Rectal smooth muscle tissue (tissue), 1 donor: ENCODE results near the gene UNC50.

Experiments used
- H3K27ac ChIP-seq: one replicate; pipeline ENCODE4 v1.7.0; 2013; ENCODE audit warnings: low read depth, low read length, inconsistent platforms
- H3K27me3 ChIP-seq: one replicate; pipeline ENCODE4 v1.7.0; 2013; ENCODE audit warnings: low read length; ENCODE audit not compliant: control insufficient read depth, insufficient read depth
- H3K36me3 ChIP-seq: one replicate; pipeline ENCODE4 v1.7.0; 2013; ENCODE audit warnings: low read length; ENCODE audit not compliant: control insufficient read depth, insufficient read depth
- H3K4me1 ChIP-seq: one replicate; pipeline ENCODE4 v1.7.0; 2013; ENCODE audit warnings: low read length; ENCODE audit not compliant: control insufficient read depth, insufficient read depth
- H3K4me3 ChIP-seq: one replicate; pipeline ENCODE4 v1.7.0; 2013; ENCODE audit warnings: low read length
- H3K9ac ChIP-seq: one replicate; pipeline ENCODE4 v1.7.0; 2013; ENCODE audit warnings: low read length

UNC50 gene

DNA sequence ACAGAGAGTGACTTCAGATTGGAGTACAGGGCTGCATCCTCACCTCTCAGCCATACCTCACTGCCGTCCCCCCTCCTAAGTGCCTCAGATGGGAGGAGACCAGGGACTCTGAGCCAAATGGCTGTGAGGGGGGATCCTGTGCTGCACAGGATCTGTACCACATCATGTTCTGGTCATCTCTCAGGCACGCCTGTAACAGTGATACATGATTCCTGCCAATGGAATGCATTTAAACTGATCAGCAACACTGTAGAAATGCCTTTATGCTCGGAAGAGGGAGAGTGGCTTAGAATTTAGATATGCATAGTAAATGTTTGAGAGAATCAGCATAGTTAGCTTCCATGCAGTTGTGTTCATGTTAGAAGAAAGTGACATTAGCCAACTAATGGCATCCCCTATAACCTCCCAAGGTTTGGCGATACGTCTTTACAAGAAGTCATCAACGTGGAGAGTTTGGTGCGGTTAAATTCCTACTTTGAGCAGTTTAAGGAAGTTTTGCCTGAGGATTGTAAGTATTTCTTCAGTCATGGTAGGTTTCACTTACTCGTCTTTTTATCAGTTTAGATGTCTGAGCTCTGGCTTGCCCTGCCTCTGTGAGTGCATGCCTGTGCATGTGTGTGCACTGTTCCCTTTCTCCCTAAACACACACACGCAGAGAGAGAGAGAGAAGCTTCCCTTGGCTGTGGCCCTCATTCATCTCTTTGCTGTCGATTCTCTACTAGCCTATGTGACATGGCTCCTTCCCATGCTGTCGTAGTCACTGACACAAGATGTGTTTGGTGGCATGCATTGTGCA, 40.0 kb upstream of the UNC50 start:
- peaks cover 2% of the 10 kb centered on the region for H3K27me3 ChIP-seq
- no peak overlapping the region for H3K4me3 ChIP-seq
- no peak overlapping the region for H3K27ac ChIP-seq
- no peak overlapping the region for H3K9ac ChIP-seq
- no peaks in the 10 kb centered on the region for H3K4me1 ChIP-seq
- peaks cover 47% of the 10 kb centered on the region for H3K36me3 ChIP-seq

DNA sequence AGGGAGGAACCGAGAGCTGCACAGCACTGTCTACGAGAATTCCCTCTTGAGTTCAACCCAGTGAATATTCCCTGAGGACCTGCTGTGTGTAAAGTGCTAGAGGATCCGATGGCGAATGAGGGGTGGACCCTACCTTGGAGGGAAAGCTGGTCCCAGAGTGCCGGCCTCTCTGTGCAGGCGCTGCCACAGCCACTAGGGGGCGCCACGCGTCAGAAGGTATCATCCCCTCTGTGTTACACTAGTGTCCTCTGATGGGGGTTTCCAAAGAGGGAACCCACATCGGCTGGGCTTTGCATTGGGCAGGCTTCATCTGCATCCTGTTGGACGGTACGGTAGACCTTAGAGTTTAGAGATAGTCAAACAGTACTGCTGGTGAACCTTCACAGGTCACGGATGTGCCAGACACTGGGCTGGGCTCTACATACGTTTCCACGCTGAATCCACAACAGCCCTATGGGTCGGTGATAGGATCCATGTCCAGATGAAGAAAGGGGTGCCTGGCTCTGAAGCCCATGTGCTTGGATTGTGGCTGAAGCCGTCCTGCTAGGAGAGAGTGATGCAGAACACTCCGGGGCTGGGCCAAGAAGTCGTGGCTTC, 39.1 kb upstream of the UNC50 start:
- H3K4me3 ChIP-seq, result no peak overlapping the region
- no peak overlapping the region for H3K9ac ChIP-seq
- peaks cover 50% of the 10 kb centered on the region for H3K36me3 ChIP-seq

GRCh38 chr2:98569915-98570314, 38.5 kb upstream of the UNC50 start:
- no peak overlapping the region for H3K4me3 ChIP-seq
- peaks cover 2% of the 10 kb centered on the region for H3K27me3 ChIP-seq
- H3K9ac ChIP-seq, result no peak overlapping the region
- H3K27ac ChIP-seq, result no peak overlapping the region
- H3K4me1 ChIP-seq, result no peaks in the 10 kb centered on the region
- H3K36me3 ChIP-seq, result peaks cover 54% of the 10 kb centered on the region

More for the DNA sequence above, 39.1 kb upstream of the UNC50 start:
- Histone ChIP-seq H3K27ac (no peak overlapping the region), H3K27me3 (peaks cover 2% of the 10 kb centered on the region), H3K4me1 (no peaks in the 10 kb centered on the region)

DNA sequence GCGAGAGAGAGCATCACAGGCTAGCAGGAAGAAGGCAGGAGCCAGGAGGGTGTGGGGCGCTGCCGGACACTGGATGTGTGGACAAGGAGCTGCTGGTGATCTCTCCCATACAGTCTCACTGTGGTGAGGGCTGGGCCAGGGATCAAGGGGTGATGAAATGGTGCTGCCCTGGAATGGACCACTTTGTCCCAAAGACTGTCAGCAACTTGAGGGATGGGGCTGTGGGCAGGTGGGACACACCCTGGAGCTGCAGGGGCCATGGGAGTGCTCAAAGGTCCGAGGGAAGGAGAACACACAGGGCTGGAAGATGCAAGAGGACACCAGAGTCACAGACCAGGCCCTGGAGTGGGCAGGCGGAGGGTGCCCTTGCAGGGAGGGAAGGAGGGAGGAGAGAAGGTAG, 38.0 kb upstream of the UNC50 start:
- Histone ChIP-seq H3K36me3 (peaks cover 54% of the 10 kb centered on the region), H3K27ac (no peak overlapping the region), H3K9ac (no peak overlapping the region), H3K4me3 (no peak overlapping the region), H3K4me1 (no peaks in the 10 kb centered on the region), H3K27me3 (peaks cover 2% of the 10 kb centered on the region)

DNA sequence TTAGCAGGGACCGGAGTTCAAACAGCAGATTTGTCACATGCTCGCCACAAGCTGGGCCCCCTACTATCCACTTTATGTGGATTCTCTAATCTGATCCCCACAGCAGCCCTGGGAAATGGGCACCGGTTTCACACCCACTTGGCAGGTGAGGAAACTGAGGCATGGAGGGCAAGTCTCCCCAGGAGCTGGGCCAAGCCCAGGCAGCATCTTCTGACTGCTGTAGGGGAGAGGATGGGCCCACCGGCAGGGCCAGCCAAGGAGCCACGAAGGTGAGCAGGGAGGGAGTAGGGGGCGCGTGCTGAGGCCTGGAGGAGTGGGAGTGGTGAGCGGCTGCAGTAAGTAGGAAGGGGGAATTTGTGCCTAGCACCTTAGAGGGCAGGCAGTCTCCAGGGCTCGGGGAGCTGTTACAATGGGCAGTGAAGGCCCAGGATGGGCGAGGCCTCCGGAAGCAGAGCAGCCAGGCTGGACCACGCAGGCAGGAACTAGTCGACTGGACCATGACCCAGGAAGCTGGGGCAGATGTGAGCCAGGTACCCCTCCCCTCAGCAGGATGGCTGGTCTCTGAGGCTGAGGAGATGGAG, 37.2 kb upstream of the UNC50 start:
- H3K27ac ChIP-seq, result no peak overlapping the region
- no peak overlapping the region for H3K9ac ChIP-seq
- peaks cover 2% of the 10 kb centered on the region for H3K27me3 ChIP-seq
- H3K36me3 ChIP-seq, result peaks cover 53% of the 10 kb centered on the region
- H3K4me1 ChIP-seq, result no peaks in the 10 kb centered on the region
- no peak overlapping the region for H3K4me3 ChIP-seq

- Histone ChIP-seq H3K4me3 (no peak overlapping the region), H3K36me3 (peaks cover 49% of the 10 kb centered on the region), H3K4me1 (no peaks in the 10 kb centered on the region), H3K27me3 (peaks cover 2% of the 10 kb centered on the region), H3K27ac (no peak overlapping the region), H3K9ac (no peak overlapping the region)
Observed at GRCh38 chr2:98571796-98572195, 36.6 kb upstream of the UNC50 start.

DNA sequence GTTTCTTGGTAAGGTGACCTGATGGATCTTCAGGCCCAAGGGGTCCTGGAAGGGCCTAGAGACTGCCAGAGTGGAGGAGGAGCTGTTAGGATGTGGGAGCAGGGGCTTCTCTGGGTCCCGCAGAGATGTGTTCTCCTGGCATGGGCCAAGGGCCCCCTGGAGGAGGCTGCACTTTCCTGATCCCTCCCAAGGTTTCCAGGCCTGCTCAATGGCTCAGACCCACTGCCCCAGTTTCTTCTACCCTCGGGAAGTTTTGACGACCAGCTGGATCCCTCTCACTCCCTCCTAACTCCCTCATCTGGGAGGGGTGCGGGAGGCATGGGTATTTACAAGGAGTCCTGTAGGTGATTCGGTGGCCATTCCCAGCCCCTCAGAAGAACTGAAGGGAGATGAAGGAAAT, 36.2 kb upstream of the UNC50 start:
- Histone ChIP-seq H3K27ac (no peak overlapping the region), H3K27me3 (peaks cover 2% of the 10 kb centered on the region), H3K9ac (no peak overlapping the region), H3K4me3 (no peak overlapping the region), H3K36me3 (peaks cover 46% of the 10 kb centered on the region), H3K4me1 (no peaks in the 10 kb centered on the region)

DNA sequence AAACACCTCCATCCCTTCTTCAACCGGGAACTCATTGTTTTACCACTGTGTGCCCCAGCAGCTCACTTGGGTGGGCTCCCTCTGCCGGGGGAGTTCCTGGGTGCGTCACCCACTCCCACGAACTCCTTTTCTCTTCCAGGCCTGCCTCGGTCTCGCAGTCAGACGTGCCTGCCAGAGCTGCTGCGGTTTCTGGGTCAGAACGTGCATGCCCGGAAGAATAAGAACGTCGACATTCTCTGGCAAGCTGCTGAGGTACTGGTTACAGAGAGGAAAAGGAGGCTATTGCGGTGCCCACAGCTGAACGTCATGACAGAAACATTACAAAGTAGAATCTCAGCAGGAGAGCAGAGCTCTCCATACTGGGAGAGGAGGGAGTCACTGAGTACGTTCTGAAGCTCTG, 35.7 kb upstream of the UNC50 start:
- peaks cover 41% of the 10 kb centered on the region for H3K36me3 ChIP-seq
- no peak overlapping the region for H3K9ac ChIP-seq
- H3K27ac ChIP-seq, result no peak overlapping the region

GRCh38 chr2:98573426-98573825, 35.0 kb upstream of the UNC50 start:
- Histone ChIP-seq H3K4me3 (no peak overlapping the region), H3K27me3 (peaks cover 2% of the 10 kb centered on the region), H3K4me1 (no peaks in the 10 kb centered on the region), H3K9ac (no peak overlapping the region), H3K36me3 (peaks cover 34% of the 10 kb centered on the region), H3K27ac (no peak overlapping the region)

More for the DNA sequence above, 35.7 kb upstream of the UNC50 start:
- Histone ChIP-seq H3K4me1 (no peaks in the 10 kb centered on the region), H3K27me3 (peaks cover 2% of the 10 kb centered on the region), H3K4me3 (no peak overlapping the region)

GRCh38 chr2:98576666-98577312, 31.6 kb upstream of the UNC50 start:
- Histone ChIP-seq H3K27ac (no peak overlapping the region), H3K36me3 (peaks cover 10% of the 10 kb centered on the region)

DNA sequence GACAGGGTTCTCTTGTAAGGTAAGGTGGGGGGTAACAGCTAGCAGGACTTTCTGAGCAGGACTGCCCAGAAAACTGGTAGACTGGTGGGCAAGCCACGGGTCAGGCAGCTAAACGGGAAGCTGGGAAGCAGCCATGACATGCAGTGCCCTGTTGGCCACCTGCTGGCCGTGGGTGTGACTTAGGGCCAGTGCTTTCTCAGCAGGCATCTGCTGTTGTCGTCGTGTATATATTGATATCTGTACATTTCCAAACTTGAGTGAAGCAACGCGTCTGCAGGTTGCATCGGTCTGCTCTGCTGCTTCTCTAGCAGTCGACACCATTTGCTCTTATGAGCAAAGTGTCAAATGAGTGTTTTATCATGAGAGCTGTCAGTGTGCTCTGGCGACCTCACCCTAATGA, 31.1 kb upstream of the UNC50 start:
- no peak overlapping the region for H3K9ac ChIP-seq
- no peaks in the 10 kb centered on the region for H3K27me3 ChIP-seq
- H3K4me1 ChIP-seq, result no peaks in the 10 kb centered on the region
- H3K4me3 ChIP-seq, result no peak overlapping the region
- H3K36me3 ChIP-seq, result peaks cover 10% of the 10 kb centered on the region
- H3K27ac ChIP-seq, result no peak overlapping the region

More at GRCh38 chr2:98576666-98577312, 31.6 kb upstream of the UNC50 start:
- no peak overlapping the region for H3K9ac ChIP-seq
- H3K4me3 ChIP-seq, result no peak overlapping the region
- no peaks in the 10 kb centered on the region for H3K4me1 ChIP-seq
- no peaks in the 10 kb centered on the region for H3K27me3 ChIP-seq

DNA sequence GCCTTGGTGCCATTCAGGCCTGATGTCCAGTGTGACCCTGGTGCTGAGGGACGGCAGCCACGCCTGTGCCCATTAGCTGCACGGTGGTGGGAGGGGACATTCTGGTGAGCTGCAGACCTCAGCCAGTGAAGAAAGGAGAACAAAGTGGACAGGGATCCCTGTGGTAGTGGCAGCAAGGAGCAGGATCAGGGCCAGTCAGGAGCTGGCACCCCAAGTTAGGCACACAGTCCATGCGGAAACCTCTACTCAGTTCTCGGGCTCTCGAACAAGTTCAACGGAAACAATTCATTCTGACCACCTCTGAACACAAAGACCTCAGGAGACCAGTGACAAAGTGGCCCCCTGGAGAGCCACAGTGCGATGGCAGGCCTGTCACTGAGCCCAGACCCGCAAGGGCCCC, 30.2 kb upstream of the UNC50 start:
- no peak overlapping the region for H3K9ac ChIP-seq
- H3K36me3 ChIP-seq, result peaks cover 15% of the 10 kb centered on the region
- H3K4me3 ChIP-seq, result no peak overlapping the region
- no peaks in the 10 kb centered on the region for H3K27me3 ChIP-seq
- no peaks in the 10 kb centered on the region for H3K4me1 ChIP-seq
- H3K27ac ChIP-seq, result no peak overlapping the region
